Omental fat pad (tissue), 4 donors: ENCODE results near the gene GREB1L. TPM values are rescaled to one million over a fixed set of nuclear protein-coding genes. Genes with fewer than 3 reads are reported as not detected.

ENCODE experiments used
- ATAC-seq: fragments of 150-250 bp; one replicate; pipeline ENCODE4 v1.9.1; 2016; ENCODE audit warnings: mild to moderate bottlenecking, moderate library complexity; ENCODE audit not compliant: low FRiP score
- DNase-seq: peaks from one replicate; pipeline ENCODE4 v3.0.0-alpha.2; 2019; ENCODE audit warnings: low spot score
- CTCF ChIP-seq, 3 donors: fragments of 450-650 bp; IDR thresholded peaks; one replicate each; pipeline ENCODE4 v1.5.1; 2016 to 2017; ENCODE audit warnings: antibody characterized with exemption in 3 of 3, mild to moderate bottlenecking in 3 of 3, moderate library complexity in 2 of 3
- total RNA-seq, 4 donors: library from RNA; depleted of rRNA; stranded (reverse); fragments of >200 nt; gene quantifications; one replicate each; pipeline ENCODE4 v1.1.0, GENCODE V29; 2016

GREB1L gene
- total RNA-seq, 4 donors from 2014 or later: 6.0 to 29.5 (median 21.7) TPM

DNA sequence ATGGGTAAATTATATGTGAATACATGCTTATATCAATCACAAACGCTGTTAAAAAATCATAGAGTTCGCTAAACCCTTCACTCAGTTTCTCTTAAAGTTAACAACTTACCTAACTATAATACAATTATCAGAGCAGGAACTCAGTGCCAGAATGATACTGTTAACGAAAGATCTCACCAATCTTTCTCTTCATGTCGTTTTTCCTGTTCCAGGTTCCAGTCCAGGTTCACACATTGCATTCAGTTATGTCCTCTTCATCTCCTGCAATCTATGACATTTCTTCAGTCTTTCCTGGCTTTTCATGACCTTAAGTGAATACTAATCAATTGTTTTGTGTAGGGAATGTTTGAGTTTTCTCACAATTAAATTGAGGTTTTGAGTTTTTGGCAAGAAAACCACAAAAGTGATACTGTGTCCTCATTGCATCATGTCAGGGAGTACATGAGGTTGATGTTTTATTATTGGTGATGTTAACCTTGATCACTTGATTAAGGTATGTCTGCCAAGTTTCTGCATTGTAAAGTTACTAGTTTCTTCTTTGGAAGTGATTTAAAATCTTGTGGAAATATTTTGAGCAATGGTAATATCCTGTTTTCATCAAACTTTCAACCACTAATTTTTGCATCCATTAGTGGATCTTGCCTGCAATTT is 226.6 kb downstream of the GREB1L start:
- DNase-seq: no peak
- ATAC-seq: no peak
- TF ChIP-seq CTCF (IDR thresholded peaks at IDR 0.05): no peak

GRCh38 chr18:21472741-21473140 is 230.7 kb downstream of the GREB1L start:
- no peak for ATAC-seq
- TF ChIP-seq CTCF (IDR thresholded peaks at IDR 0.05): no peak
- DNase-seq: no peak

DNA sequence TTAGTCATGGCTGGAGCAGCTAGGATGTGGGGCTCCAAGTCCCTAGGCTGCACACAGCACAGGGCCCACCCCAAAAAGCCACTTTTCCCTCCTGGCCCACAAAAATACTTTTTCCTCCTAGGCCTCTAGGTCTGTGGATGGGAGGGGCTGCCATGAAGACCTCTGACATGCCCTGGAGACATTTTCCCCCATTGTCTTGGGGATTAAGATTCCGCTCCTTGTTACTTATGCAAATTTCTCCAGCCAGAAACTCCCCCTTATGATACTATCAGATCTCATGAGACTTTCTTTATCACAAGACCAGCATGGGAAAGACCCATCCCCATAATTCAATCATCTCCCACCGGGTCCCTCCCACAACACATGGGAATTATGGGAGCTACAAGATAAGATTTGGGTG is 232.6 kb downstream of the GREB1L start:
- no peak for ATAC-seq
- DNase-seq: no peak
- no peak for TF ChIP-seq CTCF (IDR thresholded peaks at IDR 0.05)

DNA sequence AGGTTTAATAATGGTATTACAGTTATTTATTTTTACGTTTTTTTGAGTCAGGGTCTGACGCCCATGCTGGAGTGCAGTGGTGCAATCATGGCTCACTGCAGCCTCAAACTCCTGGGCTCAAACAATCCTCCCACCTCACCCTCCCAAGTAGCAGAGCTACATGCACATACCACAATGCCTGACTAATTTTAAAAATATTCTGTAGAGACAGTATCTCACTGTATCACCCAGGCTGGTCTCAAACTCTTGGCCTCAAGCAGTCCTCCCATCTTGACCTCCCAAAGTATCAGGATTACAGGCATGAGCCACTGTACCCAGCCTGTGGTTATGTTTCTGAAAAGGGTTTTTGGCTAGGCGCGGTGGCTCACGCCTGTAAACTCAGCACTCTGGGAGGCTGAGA is 237.7 kb downstream of the GREB1L start:
- no peak for TF ChIP-seq CTCF (IDR thresholded peaks at IDR 0.05)
- DNase-seq (no peak), ATAC-seq (no peak)

GRCh38 chr18:21481739-21482138 is 239.7 kb downstream of the GREB1L start:
- ATAC-seq (no peak), DNase-seq (no peak)
- TF ChIP-seq CTCF (IDR thresholded peaks at IDR 0.05): no peak

- no peak for ATAC-seq
- no peak for TF ChIP-seq CTCF (IDR thresholded peaks at IDR 0.05)
- DNase-seq: no peak
Observed at GRCh38 chr18:21483051-21483450, 241.0 kb downstream of the GREB1L start.

DNA sequence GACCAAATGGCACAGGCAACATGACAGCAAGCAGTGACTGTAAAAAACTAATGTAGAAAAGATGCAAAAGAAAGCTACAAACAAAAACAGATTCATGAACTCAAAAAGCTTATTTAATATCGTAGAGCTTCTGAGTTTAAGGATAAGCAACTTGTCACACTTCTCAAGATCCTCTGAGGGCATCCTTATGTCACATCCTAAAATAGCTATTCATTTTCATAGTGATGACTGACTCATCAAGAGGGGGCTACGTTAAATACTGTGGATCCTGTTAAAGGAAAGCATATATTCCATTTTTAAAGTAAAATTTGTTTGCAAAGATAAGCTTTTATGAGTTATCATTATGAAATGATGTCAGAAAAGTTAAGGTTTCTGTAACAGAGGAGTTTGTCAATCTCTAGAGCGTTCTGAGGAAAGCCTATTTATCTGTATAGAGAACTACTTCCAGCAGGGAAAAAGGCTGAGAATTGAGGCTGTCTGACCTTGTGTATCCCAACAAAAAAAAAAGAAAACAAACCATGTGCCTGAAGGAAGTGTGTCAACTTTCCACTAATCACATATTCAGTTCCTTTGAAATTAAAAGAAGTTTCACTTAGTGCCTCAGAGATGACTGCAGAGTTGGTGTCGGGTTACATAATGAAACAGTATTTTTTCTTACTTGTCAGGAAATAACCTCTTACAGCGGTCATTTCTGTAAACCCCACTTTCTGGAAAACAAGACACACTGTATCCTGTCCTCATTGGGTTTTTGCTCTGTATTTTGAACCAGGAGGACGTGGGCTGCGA is 243.0 kb downstream of the GREB1L start:
- DNase-seq: no peak
- ATAC-seq: no peak

More for the DNA sequence above, 243.0 kb downstream of the GREB1L start:
- TF ChIP-seq CTCF (IDR thresholded peaks at IDR 0.05): no peak
